HEK293 (cell line): ENCODE measurements around the gene MVP.

Experiments used
- CTCF ChIA-PET: fragments of 350-600 bp; formaldehyde crosslinking; extraction: SDS; loops from one replicate; lab custom pipeline; 2021; ENCODE audit warnings: antibody characterized with exemption; lab: Yijun Ruan, JAX
- POLR2A ChIA-PET: fragments of 300-600 bp; formaldehyde crosslinking; extraction: SDS; loops from one replicate; lab custom pipeline; 2020; ENCODE audit warnings: antibody characterized with exemption, inconsistent platforms; lab: Yijun Ruan, JAX
- H3K27ac ChIP-seq: fragments of 200-500 bp; sonication (Bioruptor generic); 2 replicates; pipeline ENCODE4 v1.5.1; 2014; ENCODE audit warnings: low read depth, low read length, control low read depth, inconsistent platforms; ENCODE audit errors: extremely low read depth
- H3K36me3 ChIP-seq, 2 experiments: fragments of 200-500 bp in 1 of 2; sonication (Bioruptor generic) in 1 of 2; 1 replicate in 1 of 2; 2 replicates in 1 of 2; pipeline ENCODE4 v1.5.1; 2014 to 2017; ENCODE audit warnings: inconsistent platforms in 2 of 2, low read length in 2 of 2; ENCODE audit not compliant: control insufficient read depth in 2 of 2, insufficient read depth in 1 of 2
- H3K4me1 ChIP-seq: fragments of 200-500 bp; sonication (Bioruptor generic); 2 replicates; pipeline ENCODE4 v1.5.1; 2014; ENCODE audit warnings: mild to moderate bottlenecking, low read length, inconsistent platforms; ENCODE audit not compliant: control insufficient read depth, insufficient read depth
- H3K4me3 ChIP-seq: 2 replicates; pipeline ENCODE4 v1.5.1; 2011; ENCODE audit warnings: low read depth, mild to moderate bottlenecking, control low read depth, low read length, moderate library complexity
- H3K9me3 ChIP-seq: fragments of 200-500 bp; sonication (Bioruptor generic); 2 replicates; pipeline ENCODE4 v1.5.1; 2014; ENCODE audit warnings: low read depth, low read length, inconsistent platforms; ENCODE audit not compliant: control insufficient read depth, insufficient read depth
- BCL11A ChIP-seq: fragments of 450-650 bp; formaldehyde crosslinking; IDR thresholded peaks from 2 replicates; pipeline ENCODE4 v1.5.1; 2016; ENCODE audit warnings: low read depth, missing biosample characterization, missing genetic modification characterization
- GFI1B ChIP-seq: fragments of 450-650 bp; formaldehyde crosslinking; IDR thresholded peaks from 2 replicates; pipeline ENCODE4 v1.5.1; 2016; ENCODE audit warnings: missing biosample characterization, missing genetic modification characterization
- HIC1 ChIP-seq: fragments of 450-650 bp; formaldehyde crosslinking; IDR thresholded peaks from 2 replicates; pipeline ENCODE4 v1.5.1; 2016; ENCODE audit warnings: missing biosample characterization, missing genetic modification characterization
- HOXA7 ChIP-seq: sonication (generic); formaldehyde crosslinking; IDR thresholded peaks from 2 replicates; pipeline ENCODE4 v1.8.1; 2022; ENCODE audit warnings: missing genetic modification reagents, borderline replicate concordance
- HOXD13 ChIP-seq: sonication (generic); formaldehyde crosslinking; IDR thresholded peaks from 2 replicates; pipeline ENCODE4 v1.8.0; 2022; ENCODE audit warnings: missing genetic modification reagents, borderline replicate concordance
- KLF16 ChIP-seq: fragments of 450-650 bp; formaldehyde crosslinking; IDR thresholded peaks from 2 replicates; pipeline ENCODE4 v1.5.1; 2017; ENCODE audit warnings: missing biosample characterization, missing genetic modification characterization
- SCRT2 ChIP-seq: fragments of 450-650 bp; formaldehyde crosslinking; IDR thresholded peaks from 2 replicates; pipeline ENCODE4 v1.5.1; 2016; ENCODE audit warnings: missing biosample characterization, missing genetic modification characterization
- TRIM28 ChIP-seq: IDR thresholded peaks from 2 replicates; pipeline ENCODE4 v1.6.1; 2011; ENCODE audit warnings: low read length, control low read depth, borderline replicate concordance
- TSHZ1 ChIP-seq: fragments of 450-650 bp; formaldehyde crosslinking; IDR thresholded peaks from 2 replicates; pipeline ENCODE4 v1.5.1; 2016; ENCODE audit warnings: missing biosample characterization, missing genetic modification characterization, borderline replicate concordance
- ZBTB10 ChIP-seq: fragments of 450-650 bp; formaldehyde crosslinking; IDR thresholded peaks from 2 replicates; pipeline ENCODE4 v1.5.1; 2016; ENCODE audit warnings: missing biosample characterization, missing genetic modification characterization
- ZNF311 ChIP-seq: fragments of 450-650 bp; formaldehyde crosslinking; IDR thresholded peaks from 2 replicates; pipeline ENCODE4 v1.5.1; 2017; ENCODE audit warnings: missing biosample characterization, missing genetic modification characterization, borderline replicate concordance
- ZNF416 ChIP-seq: fragments of 450-650 bp; formaldehyde crosslinking; IDR thresholded peaks from 2 replicates; pipeline ENCODE4 v1.5.1; 2016; ENCODE audit warnings: missing biosample characterization, missing genetic modification characterization
- ZNF510 ChIP-seq: fragments of 450-650 bp; formaldehyde crosslinking; IDR thresholded peaks from 2 replicates; pipeline ENCODE4 v1.5.1; 2018; ENCODE audit warnings: mild to moderate bottlenecking, missing genetic modification characterization, missing biosample characterization; ENCODE audit not compliant: insufficient replicate concordance
- ZNF518A ChIP-seq: fragments of 450-650 bp; formaldehyde crosslinking; conservative IDR thresholded peaks from 2 replicates; pipeline ENCODE4 v1.5.1; 2016; ENCODE audit warnings: low read depth, missing biosample characterization, missing genetic modification characterization
- ZNF521 ChIP-seq: fragments of 450-650 bp; formaldehyde crosslinking; IDR thresholded peaks from 2 replicates; pipeline ENCODE4 v1.5.1; 2017; ENCODE audit warnings: missing biosample characterization, mild to moderate bottlenecking, missing genetic modification characterization
- ZNF561 ChIP-seq: fragments of 450-650 bp; IDR thresholded peaks from 2 replicates; pipeline ENCODE4 v1.5.1; 2018; ENCODE audit warnings: missing biosample characterization, missing genetic modification characterization, borderline replicate concordance
- ZNF837 ChIP-seq: fragments of 450-650 bp; formaldehyde crosslinking; IDR thresholded peaks from 2 replicates; pipeline ENCODE4 v1.5.1; 2016; ENCODE audit warnings: missing biosample characterization, missing genetic modification characterization
- ZXDB ChIP-seq: fragments of 450-650 bp; formaldehyde crosslinking; IDR thresholded peaks from 2 replicates; pipeline ENCODE4 v1.5.1; 2016; ENCODE audit warnings: missing biosample characterization, missing genetic modification characterization

Gene MVP

GRCh38 chr16:29807426-29808218 is 12.6 kb upstream of the MVP start:
- peaks cover 17% of the 10 kb centered on the region for H3K4me1 ChIP-seq

GRCh38 chr16:29808219-29808900 is 11.9 kb upstream of the MVP start:
- ChIA-PET CTCF (interaction anchor here (0.6 to 3.0 kb wide), 10 partner anchors 10 to 1170 kb away, joined by 3 to 23 read pairs (median 4); partner anchors contain the start of genes HIRIP3, INO80E and MVP), POLR2A (interaction anchor here (0.7 to 4.0 kb wide), 12 partner anchors 10 to 210 kb away, joined by 3 to 106 read pairs (median 8); partner anchors contain the start of genes ASPHD1, KCTD13, KIF22 and MVP)
- H3K9me3 ChIP-seq, result no peaks in the 10 kb centered on the region
- H3K4me3 ChIP-seq, result peak overlapping the region; percentile 67
- peak overlapping the region; percentile 100 for H3K27ac ChIP-seq
- peaks cover 0 to 46% of the 10 kb centered on the region in 2 experiments; a peak in 2 of 3 replicates for H3K36me3 ChIP-seq
- peaks cover 17% of the 10 kb centered on the region for H3K4me1 ChIP-seq
- TF ChIP-seq ZNF510 (tag by site-specific recombination), result no peak
- TF ChIP-seq KLF16, result no peak
- TF ChIP-seq ZXDB (tag by site-specific recombination), result no peak
- TF ChIP-seq ZNF416 (tag by site-specific recombination), result no peak
- TF ChIP-seq ZNF561 (tag by site-specific recombination), result no peak
- no peak for TF ChIP-seq ZNF518A (tag by site-specific recombination)
- TF ChIP-seq HOXD13, result no peak
- TF ChIP-seq ZNF521 (tag by site-specific recombination), result no peak
- TF ChIP-seq ZNF837 (tag by site-specific recombination), result no peak
- TF ChIP-seq HIC1 (tag by site-specific recombination), result no peak
- no peak for TF ChIP-seq GFI1B (tag by site-specific recombination)
- no peak for TF ChIP-seq SCRT2
- TF ChIP-seq TSHZ1 (tag by site-specific recombination), result no peak
- TF ChIP-seq ZBTB10, result no peak
- TF ChIP-seq ZNF311 (tag by site-specific recombination), result no peak
- TF ChIP-seq BCL11A (tag by site-specific recombination), result no peak

More at GRCh38 chr16:29807426-29808218, 12.6 kb upstream of the MVP start:
- CTCF ChIA-PET, result interaction anchor here (0.6 to 3.0 kb wide), 13 partner anchors 8 to 1170 kb away, joined by 3 to 23 read pairs (median 3); partner anchors contain the start of genes HIRIP3, INO80E, MVP and PAGR1
- peak; percentile 59; the same call in 1 of the 2 replicates for TF ChIP-seq TRIM28
- TF ChIP-seq HOXA7, result no peak
- TF ChIP-seq, all 188 proteins: peak for 1
- POLR2A ChIA-PET, result interaction anchor here (0.7 to 4.0 kb wide), 14 partner anchors 11 to 211 kb away, joined by 3 to 106 read pairs (median 6); partner anchors contain the start of genes ASPHD1, KCTD13, KIF22 and MVP
- H3K9me3 ChIP-seq, result no peaks in the 10 kb centered on the region
- H3K36me3 ChIP-seq, result peaks cover 0 to 54% of the 10 kb centered on the region in 2 experiments; a peak in 2 of 3 replicates
- peak overlapping the region; percentile 100 for H3K27ac ChIP-seq
- peak overlapping the region; percentile 67 for H3K4me3 ChIP-seq
